GM12873 (cell line): ENCODE data around the gene TTC24.

ENCODE experiments used
- CTCF ChIP-seq: IDR thresholded peaks from 2 replicates; pipeline ENCODE4 v1.5.1; 2012; ENCODE audit warnings: low read depth, mild to moderate bottlenecking, moderate library complexity, low read length, control low read depth; ENCODE audit not compliant: insufficient read depth; ENCODE audit errors: missing control alignments

TTC24 gene

GRCh38 chr1:156579472-156579871 lies at the start of gene TTC24:
TTC24 (plus strand) TSS chr1:156579723; CDS start chr1:156581365, 1,642 bp downstream.
- no peak for TF ChIP-seq CTCF

DNA sequence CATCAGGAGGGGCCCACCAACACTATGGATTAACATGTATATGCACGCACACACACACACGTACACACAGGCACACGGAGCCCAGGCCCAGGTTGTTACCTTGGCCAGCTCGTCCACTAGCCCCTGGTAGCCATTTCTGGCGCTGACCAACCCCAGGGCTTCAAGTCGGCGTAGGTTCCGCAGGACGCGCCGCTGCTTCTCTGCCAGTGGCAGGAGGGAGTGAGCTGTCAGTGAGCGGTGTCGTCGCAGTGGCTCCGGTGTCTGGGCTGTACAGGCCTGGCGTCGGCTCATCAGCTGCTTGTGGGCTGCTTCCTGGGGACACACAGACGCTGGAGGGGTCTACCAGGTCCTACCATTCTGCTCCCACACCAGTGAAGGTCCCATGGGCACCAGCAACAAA lies 49.5 kb upstream of the TTC24 start:
- TF ChIP-seq CTCF = no peak

- no peak for TF ChIP-seq CTCF
These were observed 47.1 kb upstream of the TTC24 start for GRCh38 chr1:156532374-156532773.

DNA sequence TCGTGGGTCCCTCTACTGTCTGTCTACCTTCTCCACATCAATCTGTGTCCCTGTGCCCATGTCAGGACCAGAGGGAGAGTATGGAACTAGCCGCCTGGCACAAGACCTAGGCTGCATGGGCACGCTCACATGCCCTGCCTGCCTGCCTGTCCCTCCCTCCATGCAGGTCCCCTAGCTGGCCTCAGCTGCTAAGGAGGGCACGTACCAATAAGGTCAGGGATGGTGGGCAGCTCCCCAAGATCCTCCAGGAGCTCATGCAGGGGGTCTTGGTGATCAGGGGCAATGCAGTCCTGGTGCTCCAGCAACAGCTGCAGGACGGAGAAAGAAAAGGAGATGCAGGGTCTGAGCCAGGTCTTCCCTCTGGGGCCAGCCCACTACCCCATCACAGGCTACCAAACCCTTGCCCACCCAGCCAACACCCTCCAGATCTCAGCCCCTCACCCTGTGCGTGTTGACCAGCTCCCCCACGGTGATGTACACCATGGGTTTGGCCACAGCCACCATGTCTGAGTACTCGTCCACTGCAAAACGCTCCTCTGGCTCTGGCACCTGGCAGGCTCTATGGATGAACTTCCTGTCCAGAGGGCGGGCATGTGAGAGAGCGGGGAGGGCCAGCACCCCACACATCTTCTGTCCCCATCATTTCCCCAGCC lies 45.8 kb upstream of the TTC24 start:
- no peak for TF ChIP-seq CTCF

- no peak for TF ChIP-seq CTCF
These were observed 45.0 kb upstream of the TTC24 start for GRCh38 chr1:156534424-156535060.

DNA sequence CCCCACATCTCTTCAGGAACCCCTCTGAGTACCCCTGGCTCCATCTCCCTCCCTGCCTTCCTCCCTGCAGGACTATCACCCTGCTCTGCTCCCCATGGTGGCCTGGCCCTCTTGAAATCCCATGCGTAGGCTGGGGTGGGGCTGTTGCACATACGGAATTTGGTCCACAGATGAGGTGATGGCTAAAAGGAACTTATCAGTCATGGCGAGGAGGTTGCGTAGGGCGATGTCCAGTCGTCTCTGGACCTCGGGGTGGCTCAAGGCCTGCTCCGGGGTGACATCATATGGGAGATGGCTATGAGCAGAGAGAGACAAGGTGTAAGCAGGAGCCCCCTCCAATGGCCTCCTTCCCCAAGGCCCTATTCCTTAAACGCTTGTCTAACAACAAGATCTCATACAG lies 42.5 kb upstream of the TTC24 start:
- TF ChIP-seq CTCF = no peak

DNA sequence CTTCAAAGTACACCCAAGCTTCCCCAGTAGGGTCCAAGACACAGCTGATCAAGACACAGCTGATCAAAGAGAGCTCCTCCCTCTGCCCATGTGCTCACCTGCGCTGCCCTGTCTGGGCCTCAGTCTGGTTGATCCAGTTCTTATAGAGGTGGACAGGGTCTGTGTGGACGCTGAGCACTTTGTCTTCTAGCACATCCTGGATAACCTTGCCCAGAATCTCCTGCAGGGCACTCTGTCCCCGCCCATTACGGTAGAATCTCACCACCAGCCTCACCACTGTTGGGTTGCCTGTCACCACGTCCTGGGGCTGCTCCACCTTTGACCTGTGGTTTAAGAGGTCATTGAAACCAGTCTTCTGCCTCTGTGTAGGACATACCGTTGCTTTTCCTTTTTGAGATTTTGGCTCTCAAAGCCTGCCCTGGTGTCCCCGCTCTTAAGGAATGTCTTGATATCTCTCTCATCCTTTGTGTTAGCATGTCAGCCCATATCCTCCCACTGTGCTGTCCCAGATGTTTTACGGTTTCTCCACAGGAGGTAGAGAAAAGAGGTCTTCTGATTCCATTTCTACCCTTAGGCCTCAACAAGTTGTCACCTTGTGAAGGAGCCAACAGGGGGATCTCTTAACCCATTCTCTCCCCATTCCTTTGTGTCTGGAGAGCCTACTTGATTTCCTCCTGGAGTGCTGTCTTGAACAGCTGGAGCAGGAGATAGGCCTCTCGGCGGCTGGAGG lies 40.6 kb upstream of the TTC24 start:
- no peak for TF ChIP-seq CTCF
